Uterus (tissue), 2 donors: ENCODE measurements around the gene PDE12.

Source experiments
- CTCF ChIP-seq, 4 experiments: fragments of 200-600 bp in 2 of 4; fragments of 450-650 bp in 2 of 4; sonication (generic) in 2 of 4; IDR thresholded peaks; one replicate each; pipeline ENCODE4 v1.5.1; 2016 to 2019; ENCODE audit warnings: antibody characterized with exemption in 4 of 4, mild to moderate bottlenecking in 2 of 4, moderate library complexity in 1 of 4
- POLR2A ChIP-seq, 2 donors: fragments of 450-650 bp; IDR thresholded peaks; one replicate each; pipeline ENCODE4 v1.6.1; 2016; ENCODE audit warnings: antibody characterized with exemption in 2 of 2, mild to moderate bottlenecking in 1 of 2, moderate library complexity in 1 of 2

GRCh38 chr3:57605683-57606082, 49.6 kb downstream of the PDE12 start:
- no peak for TF ChIP-seq CTCF (IDR thresholded peaks at IDR 0.05)
- TF ChIP-seq POLR2A (IDR thresholded peaks at IDR 0.05): no peak
